Activated CD8-positive, alpha-beta memory T cell treated with anti-CD3 and anti-CD28 coated beads, Interleukin-2, amount 50 U/mL, for 4 hours (primary cell): Measurements from ENCODE around the gene LRRC45.

ENCODE experiments used
- DNase-seq: peaks from one replicate; pipeline ENCODE4 v3.0.0-alpha.2; 2020

The LRRC45 gene

DNA sequence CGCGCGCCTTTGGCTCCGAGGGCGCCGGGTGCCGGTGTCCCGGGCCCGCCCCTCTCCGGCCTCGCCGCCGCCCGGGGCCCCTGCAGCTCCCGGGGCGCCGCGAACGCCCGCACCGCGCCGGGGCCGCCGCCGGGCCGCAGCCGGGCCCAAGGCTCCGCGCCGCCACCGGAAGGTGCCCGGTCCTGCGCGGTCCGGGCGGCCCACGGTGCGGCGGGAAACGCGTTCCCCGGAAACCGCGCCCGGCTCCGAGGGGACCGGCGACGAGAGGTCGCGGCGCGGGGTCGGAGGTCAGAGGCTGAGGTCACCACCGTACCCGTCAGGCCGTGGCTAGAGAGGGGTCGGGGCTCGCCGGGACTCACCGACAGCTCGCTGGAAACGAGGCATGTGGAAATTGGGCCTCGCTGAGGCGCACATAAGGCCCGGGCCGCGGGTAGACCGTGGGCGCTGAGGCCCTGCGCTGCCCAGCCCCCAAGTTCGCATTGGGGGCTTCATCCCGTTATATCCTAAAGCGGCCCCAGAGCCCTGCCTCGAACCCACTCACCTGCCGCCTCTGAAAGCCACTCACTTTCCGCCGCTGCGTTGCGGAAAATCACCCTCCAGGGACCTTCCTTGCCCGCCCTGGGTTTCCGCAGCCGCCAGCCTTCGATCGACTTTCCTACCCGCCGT lies 42.7 kb downstream of the LRRC45 start, which contains the start of gene DUS1L:
TSS of gene DUS1L (minus strand) at position 167 of the 666 bp plus-strand sequence. CDS start 745 bp downstream, outside the sequence.
- DNase-seq: peak; percentile 72

DNA sequence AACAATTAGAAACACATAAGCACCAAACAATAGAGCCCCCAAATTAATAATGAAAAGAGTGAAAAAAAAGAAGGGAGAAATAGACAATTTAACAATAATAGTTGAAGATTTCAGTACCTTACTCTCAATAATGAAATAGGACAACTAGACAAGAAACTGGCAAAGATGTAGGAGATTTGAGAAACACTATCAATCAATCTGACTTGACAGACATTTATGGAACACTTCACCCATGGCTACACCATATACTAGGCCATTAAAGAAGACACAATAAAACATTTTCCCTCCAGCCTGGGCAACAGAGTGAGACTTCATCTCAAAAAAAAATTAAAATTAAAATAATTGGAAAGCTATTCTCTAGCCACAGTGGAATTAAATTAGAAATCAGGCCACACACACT lies 47.5 kb downstream of the LRRC45 start:
- no peak for DNase-seq

DNA sequence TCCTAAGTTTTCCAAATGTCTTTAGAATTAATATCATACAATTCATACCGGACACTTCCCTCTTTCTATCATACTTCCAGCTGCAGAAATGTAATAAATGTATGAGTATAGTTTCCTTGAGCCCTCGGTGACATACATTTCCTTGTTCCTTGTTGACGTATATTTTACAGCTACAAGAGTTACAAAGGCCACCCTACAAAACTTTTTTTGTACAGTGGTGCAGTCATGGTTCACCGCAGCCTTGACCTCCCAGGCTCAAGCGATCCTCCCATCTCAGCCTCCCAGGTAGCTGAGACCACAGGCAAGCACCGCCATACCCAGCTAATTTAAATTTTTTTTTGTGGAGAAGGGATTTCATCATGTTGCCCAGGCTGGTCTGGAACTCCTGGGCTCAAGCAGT lies 49.7 kb downstream of the LRRC45 start:
- DNase-seq: no peak

DNA sequence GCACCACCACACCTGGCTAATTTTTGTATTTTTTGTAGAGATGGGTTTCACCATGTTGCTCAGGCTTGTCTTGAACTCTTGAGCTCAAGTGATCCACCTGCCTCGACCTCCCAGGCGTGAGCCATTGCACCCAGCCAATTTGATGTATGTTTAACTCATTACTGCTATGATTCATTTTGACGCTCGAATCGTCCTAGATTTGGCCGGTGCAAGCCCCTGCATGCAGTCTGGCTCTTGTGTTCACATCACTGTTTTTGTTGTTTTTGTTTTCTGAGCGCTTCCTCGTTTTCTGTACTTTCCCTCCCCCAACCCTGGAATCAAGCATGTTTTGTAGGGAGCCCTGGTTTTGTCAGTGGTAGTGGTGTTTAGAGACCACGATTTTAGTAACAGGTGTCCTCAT lies 50.3 kb downstream of the LRRC45 start:
- DNase-seq: no peak

DNA sequence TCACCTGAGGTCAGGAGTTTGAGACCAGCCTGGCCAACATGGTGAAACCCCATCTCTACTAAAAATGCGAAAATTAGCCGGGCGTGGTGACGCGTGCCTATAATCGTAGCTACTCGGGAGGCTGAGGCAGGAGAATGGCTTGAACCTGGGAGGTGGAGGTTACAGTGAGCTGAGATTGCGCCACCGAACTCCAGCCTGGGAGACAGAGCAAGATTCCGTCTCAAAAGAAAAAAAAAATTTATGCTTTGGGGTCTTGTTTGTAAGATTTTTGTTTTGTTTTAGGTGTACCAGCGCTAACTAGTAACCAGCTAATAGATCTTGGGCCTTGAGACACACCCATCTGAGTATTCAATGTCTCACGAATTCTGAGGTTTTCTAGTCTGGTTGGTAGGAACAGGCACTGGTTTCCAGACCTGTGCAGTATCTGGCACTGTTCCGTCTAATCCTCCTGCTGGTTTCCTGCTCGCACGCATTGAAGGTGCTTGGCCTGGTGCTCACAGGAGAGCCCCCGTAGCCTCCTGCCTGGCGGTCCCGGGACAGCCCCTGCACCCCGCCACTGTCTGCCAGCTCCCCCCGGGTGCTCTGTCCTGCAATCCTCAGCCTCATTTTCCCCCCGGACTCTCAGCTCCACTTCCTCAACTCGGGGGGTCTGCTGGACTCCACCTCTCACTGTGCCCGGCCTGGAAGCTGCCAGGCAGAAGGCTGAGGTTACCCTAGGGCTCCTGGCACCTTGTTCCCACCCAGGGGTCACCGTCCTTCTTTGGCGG lies 53.1 kb downstream of the LRRC45 start:
- DNase-seq: no peak

DNA sequence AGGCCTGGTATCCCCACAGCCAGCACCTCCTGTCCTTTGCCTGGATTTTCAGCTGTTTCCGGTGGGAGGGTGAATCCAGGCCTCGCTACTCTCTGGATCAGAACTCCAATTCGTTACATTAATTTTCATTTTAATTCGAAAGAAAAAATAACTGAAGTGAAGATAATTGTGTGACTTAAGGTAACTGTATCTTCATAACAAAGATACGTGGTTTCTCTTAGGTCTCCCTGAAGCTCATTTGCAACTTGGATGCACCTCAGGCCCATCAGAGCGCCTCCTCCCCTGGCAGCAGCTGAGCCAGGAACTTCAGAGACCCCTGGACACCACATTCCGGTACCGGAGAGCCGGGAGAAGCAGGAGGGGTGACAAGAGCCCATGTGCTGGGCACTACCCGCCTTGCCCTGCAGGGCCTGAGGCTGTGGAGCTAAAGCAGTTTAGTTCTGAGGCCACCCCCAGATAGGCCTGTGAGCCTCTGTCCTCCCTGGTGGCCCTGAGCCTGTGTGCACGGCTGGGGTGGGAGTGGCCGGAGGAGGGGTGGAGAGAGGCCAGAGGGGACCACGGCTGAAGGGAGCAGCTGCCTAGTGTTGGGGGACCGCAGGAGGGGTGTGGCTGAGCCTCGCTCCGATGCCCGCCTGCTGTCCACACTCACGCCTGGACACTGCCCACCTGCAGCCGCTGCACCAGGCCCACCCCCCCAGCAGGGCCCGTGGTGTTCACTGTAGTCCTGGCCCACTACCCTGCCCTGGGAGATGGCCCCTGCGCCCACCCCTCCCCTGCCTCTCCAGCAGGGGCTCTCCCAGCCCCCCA lies 53.9 kb downstream of the LRRC45 start:
- DNase-seq: no peak

DNA sequence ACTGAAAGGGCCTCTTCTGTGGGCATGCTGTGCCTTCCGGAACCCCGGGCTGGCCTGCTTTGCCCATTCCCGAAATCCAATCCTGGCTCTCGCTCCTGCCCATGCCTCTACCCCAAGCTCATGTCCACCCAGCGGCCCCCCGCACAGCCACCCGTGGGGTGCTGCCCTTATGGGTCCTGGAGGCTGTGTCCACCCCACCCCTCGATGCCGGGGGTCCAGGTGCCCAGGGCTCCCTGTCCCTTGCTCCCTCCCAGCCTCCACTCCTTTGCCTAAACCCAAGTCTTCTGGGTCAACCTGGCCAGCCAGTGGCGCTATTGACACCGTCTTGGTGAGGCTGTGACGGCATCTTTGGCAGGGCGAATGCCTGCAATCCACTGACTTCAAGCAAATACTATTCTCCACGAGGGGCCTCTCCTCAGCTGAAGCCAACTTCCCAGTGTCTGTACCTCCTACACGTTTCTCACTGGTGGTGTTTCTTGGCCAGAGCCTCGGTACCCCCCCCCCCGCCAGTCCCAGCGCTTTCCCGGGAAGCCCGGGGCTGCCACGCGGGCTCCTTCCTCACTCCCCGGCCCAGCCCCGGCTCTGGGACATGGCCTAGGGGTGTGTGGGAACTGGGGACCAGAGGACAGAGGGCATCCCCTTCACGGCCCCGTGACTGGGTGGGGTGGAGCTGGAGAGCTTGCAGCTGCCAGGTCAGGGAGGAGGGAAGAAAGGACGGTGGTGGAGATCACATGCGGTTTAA lies 54.7 kb downstream of the LRRC45 start:
- no peak for DNase-seq

DNA sequence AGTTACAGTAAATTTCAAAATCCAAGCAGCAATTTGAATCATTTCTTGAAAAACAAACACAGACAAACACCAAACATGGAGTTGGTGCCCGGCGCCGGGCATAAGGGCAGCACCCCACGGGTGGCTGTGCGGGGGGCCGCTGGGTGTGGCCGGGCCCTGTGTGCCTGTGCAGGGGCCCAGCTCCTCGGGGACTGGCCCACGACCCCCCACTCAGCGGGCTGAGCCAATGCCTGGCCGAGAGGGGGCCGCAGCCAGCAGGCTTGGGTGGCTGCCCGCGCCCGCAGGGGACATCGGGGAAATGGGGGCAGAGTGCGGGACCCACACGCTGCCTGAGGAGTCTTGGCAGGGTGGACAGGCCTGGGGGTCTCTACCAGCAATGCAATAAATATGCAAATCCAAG lies 55.3 kb downstream of the LRRC45 start:
- DNase-seq: no peak

DNA sequence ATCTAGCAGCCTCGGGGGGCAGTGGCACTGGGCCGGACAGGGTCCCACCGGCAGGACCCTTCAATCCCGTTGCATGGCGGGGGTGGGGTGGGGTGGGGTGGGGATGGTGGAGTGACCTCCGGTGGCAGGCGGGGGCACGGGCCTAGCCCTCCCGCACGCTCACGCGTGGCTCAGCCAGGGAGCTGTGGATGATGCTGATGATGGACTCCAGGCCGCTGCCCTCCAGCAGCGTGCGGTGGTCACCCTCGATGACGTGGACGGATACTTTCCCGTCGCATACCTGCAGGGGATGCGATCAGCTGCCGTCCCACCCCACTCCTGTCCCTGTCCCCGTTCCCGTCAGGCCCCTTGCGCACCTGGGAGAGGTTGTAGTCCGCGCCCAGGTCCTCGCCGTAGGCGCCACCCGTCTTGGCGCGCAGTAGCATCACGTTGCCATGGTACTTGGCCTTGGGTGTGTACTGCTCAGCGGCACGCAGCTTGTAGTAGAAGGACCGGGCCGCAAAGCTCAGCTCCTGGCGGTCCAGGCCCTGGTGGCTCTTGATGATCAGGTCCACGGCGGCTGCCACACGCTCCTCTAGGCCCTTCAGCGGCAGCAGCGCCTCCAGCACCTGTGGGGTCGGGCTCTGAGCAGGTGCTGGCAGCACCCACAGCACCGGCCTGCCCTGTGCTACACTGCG lies 56.0 kb downstream of the LRRC45 start:
- DNase-seq: no peak

DNA sequence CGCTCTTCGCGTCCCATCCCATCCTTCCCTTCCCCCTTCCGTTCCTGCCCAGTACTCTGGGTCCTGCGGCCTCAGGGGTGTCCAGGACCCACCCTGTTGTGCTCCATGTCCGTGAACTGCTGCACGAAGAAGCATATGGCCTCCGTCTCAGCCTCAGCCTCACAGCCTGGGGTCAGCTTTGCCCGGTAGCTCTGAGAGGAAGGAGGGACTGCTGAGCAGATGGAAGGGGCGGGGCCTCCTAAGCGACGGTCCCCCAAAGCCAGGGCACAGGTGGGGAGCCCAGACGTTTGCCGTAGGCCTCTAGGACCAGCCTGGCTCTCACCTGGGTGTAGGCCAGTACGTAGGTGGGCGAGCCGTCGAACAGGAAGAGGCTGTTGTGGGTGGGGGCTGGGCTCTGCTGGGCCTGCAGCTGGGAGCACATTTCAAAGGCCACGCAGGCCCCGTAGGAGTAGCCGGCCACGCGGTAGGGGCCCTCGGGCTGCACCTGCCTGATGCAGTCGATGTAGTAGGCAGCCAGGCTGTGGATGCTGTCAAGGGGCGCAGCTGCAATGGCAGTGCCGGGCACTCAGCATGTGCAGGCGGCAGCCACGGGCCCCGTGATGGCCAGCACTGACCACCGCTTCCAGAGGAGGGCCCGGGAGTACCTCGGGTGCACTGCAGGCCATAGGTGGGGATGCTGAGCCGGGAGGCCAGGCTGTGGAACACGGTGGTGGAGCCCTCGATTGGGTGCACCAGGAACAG lies 57.1 kb downstream of the LRRC45 start:
- DNase-seq: no peak
